ENCODE measurements around the gene NRP1. TPM values are rescaled to one million over a fixed set of nuclear protein-coding genes. Genes with fewer than 3 reads are reported as not detected.

Gene NRP1
- polyA plus RNA-seq, 1 experiment = 218 TPM

DNA sequence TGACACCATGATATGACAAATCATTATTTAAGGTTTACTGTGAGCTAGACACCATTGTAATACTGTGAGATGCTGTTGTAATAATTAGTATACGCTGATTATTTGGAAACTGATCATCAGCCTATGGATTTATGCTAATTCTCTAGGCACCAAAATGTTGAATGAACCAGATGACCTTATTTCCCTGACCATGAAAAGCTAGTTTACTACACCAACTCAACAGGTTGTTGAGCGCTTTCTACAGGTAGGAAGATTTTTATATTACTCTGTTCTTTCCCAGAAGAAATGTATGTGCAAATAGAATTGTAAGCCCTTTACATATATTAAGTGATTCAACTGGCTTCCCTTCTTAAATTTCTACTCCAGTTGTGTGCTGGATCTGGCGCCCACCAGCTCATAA, 6.2 kb downstream of the NRP1 start:
- H3K9me3 ChIP-seq (ENCODE audit: control insufficient read depth, insufficient read depth, low read length) = no peaks in the 10 kb centered on the region
- DNase-seq (ENCODE audit: low read depth, low spot score) = no peak
- no peaks in the 10 kb centered on the region for H3K27me3 ChIP-seq (ENCODE audit: control insufficient read depth, insufficient read depth, low read length)
- peak overlapping the region; percentile 41 for H3K4me3 ChIP-seq (ENCODE audit: low read depth, low read length)
- CTCF ChIA-PET = interaction anchor here (0.6 to 1.4 kb wide), 4 partner anchors 135 to 1310 kb away, joined by 3 to 6 read pairs (median 4); no protein-coding TSS in a partner anchor
- POLR2A ChIA-PET = interaction anchor here (1.0 to 1.3 kb wide), 2 partner anchors 24 to 55 kb away, joined by 3 to 4 read pairs; no protein-coding TSS in a partner anchor
- TF ChIP-seq, protein P1, sequence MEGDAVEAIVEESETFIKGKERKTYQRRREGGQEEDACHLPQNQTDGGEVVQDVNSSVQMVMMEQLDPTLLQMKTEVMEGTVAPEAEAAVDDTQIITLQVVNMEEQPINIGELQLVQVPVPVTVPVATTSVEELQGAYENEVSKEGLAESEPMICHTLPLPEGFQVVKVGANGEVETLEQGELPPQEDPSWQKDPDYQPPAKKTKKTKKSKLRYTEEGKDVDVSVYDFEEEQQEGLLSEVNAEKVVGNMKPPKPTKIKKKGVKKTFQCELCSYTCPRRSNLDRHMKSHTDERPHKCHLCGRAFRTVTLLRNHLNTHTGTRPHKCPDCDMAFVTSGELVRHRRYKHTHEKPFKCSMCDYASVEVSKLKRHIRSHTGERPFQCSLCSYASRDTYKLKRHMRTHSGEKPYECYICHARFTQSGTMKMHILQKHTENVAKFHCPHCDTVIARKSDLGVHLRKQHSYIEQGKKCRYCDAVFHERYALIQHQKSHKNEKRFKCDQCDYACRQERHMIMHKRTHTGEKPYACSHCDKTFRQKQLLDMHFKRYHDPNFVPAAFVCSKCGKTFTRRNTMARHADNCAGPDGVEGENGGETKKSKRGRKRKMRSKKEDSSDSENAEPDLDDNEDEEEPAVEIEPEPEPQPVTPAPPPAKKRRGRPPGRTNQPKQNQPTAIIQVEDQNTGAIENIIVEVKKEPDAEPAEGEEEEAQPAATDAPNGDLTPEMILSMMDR (IDR thresholded peaks at IDR 0.05; ENCODE audit: low read depth, low read length) = no peak
- H3K27ac ChIP-seq (ENCODE audit: low read depth, low read length) = no peak overlapping the region

DNA sequence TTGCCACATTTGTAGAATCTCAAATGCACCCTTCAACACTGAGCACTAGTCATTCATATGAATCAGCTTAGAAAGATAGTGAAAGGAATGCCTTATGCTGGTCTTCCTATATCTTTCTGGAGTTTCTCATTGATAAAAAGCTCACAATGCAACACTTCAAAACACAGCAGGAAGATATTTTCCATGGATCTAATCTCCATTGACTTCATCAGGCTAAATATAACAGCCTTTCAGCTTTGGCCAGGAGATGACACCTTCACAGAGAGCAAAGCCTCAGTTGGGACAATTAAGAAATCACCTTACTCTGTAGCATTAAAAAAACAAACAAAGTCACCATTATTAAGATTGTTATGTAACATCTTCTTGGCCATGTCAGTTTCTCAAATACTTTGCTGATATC, 6.7 kb downstream of the NRP1 start:
- H3K4me3 ChIP-seq (ENCODE audit: low read depth, low read length) = peak overlapping the region; percentile 41; the same call in 1 of the 2 replicates
- H3K9me3 ChIP-seq (ENCODE audit: control insufficient read depth, insufficient read depth, low read length) = no peaks in the 10 kb centered on the region
- no peaks in the 10 kb centered on the region for H3K27me3 ChIP-seq (ENCODE audit: control insufficient read depth, insufficient read depth, low read length)
- DNase-seq (ENCODE audit: low read depth, low spot score) = no peak
- TF ChIP-seq, protein P1 (IDR thresholded peaks at IDR 0.05; ENCODE audit: low read depth, low read length) = peak; percentile 45
- CTCF ChIA-PET = interaction anchor here (0.5 to 1.4 kb wide), 5 partner anchors 11 to 1311 kb away, joined by 3 to 14 read pairs (median 4); no protein-coding TSS in a partner anchor
- no peak overlapping the region for H3K27ac ChIP-seq (ENCODE audit: low read depth, low read length)
- POLR2A ChIA-PET = interaction anchor here (1.0 to 1.3 kb wide), 2 partner anchors 23 to 54 kb away, joined by 3 to 4 read pairs; no protein-coding TSS in a partner anchor

DNA sequence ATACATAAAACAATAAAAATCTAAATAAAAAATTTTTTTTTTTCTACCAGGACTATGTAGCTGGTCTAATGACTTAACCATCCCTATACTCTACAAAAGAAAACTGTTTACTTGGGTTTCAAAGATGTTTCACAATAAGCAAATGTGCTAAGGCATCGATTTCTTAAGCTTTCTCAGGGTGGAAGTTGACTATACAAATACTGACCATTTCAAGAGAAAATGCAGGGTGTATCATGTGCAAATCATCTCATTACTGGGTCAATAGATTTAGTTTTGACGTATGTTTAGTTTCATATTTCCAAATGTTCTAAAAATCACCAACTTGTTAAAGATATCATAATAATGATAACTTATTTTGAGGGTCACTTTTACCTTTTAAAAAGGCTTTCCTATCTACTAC, 7.5 kb downstream of the NRP1 start:
- TF ChIP-seq, protein P1 (IDR thresholded peaks at IDR 0.05; ENCODE audit: low read depth, low read length) = no peak
- POLR2A ChIA-PET = interaction anchor here (1.3 kb wide), 1 partner anchor 53 kb away, joined by 3 read pairs; no protein-coding TSS in a partner anchor
- Histone ChIP-seq H3K4me3 (ENCODE audit: low read depth, low read length) (no peak overlapping the region; the same call in 1 of the 2 replicates), H3K27me3 (ENCODE audit: control insufficient read depth, insufficient read depth, low read length) (no peaks in the 10 kb centered on the region), H3K9me3 (ENCODE audit: control insufficient read depth, insufficient read depth, low read length) (no peaks in the 10 kb centered on the region), H3K27ac (ENCODE audit: low read depth, low read length) (no peak overlapping the region)
- CTCF ChIA-PET = interaction anchor here (1.4 kb wide), 2 partner anchors 134 to 1311 kb away, joined by 4 to 14 read pairs; no protein-coding TSS in a partner anchor
- DNase-seq (ENCODE audit: low read depth, low spot score) = no peak

DNA sequence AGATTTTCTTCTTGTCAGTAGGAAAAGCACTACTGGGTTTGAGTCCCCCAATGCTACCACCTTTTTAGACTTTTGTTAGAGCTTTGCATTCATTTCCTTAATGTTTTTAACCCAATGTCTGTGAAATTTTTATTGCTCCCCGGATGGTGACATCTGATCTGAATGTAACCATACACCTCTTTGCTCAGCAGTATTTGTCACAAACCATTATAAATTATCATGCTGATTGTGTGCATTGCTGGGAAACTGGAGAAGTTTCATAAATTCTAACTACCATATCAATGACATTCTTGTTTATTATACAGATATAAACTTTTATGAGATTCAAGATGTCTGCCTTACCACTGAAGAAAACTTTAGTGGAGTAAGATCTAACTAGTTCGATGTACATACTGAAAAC, 8.5 kb downstream of the NRP1 start:
- H3K4me3 ChIP-seq (ENCODE audit: low read depth, low read length) = no peak overlapping the region
- no peaks in the 10 kb centered on the region for H3K27me3 ChIP-seq (ENCODE audit: control insufficient read depth, insufficient read depth, low read length)
- H3K27ac ChIP-seq (ENCODE audit: low read depth, low read length) = no peak overlapping the region
- H3K9me3 ChIP-seq (ENCODE audit: control insufficient read depth, insufficient read depth, low read length) = no peaks in the 10 kb centered on the region
- POLR2A ChIA-PET = no interaction called here
- TF ChIP-seq, protein P1 (IDR thresholded peaks at IDR 0.05; ENCODE audit: low read depth, low read length) = no peak
- CTCF ChIA-PET = no interaction called here
- no peak for DNase-seq (ENCODE audit: low read depth, low spot score)

DNA sequence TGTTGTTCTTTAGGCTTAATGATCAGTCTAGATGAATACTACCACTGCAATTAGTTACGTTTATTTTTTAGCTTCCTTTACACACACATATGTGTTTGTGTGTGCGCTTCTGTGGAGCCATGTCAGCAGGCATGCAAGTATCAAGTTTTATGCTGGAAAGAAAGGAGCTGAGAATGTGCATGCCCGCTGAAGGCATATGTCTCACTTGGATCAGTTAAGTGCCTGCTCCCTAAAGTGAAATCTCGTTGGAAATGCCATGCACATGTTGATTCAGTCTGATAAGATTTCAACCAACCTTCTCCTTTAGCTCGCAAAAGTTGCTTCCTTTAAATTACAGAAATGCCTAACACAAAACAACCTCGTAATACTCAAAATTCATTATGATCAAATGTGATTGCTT, 10.7 kb downstream of the NRP1 start:
- no peak overlapping the region for H3K27ac ChIP-seq (ENCODE audit: low read depth, low read length)
- H3K4me3 ChIP-seq (ENCODE audit: low read depth, low read length) = no peak overlapping the region
- ChIA-PET POLR2A (no interaction called here), CTCF (interaction anchor here (0.6 to 1.8 kb wide), 5 partner anchors 9 to 257 kb away, joined by 3 to 5 read pairs (median 4); no protein-coding TSS in a partner anchor)
- H3K27me3 ChIP-seq (ENCODE audit: control insufficient read depth, insufficient read depth, low read length) = no peaks in the 10 kb centered on the region
- DNase-seq (ENCODE audit: low read depth, low spot score) = no peak
- H3K9me3 ChIP-seq (ENCODE audit: control insufficient read depth, insufficient read depth, low read length) = peaks cover 5% of the 10 kb centered on the region; the same call in 1 of the 2 replicates
- TF ChIP-seq, protein P1 (IDR thresholded peaks at IDR 0.05; ENCODE audit: low read depth, low read length) = no peak

Data from AG04450 (cell line).